Parathyroid adenoma (tissue), 2 donors: ENCODE results near the gene DNAH2.

Experiments used
- H2AFZ ChIP-seq: fragments of 300-600 bp; sonication (generic); one replicate; pipeline ENCODE4 v1.7.0; 2017; ENCODE audit warnings: antibody characterized with exemption, mild to moderate bottlenecking
- H3K27ac ChIP-seq: fragments of 300-600 bp; sonication (generic); one replicate; pipeline ENCODE4 v1.7.0; 2017
- H3K27me3 ChIP-seq: fragments of 300-600 bp; sonication (generic); one replicate; pipeline ENCODE4 v1.7.0; 2017; ENCODE audit warnings: low read length; ENCODE audit not compliant: control insufficient read depth, insufficient read depth
- H3K36me3 ChIP-seq: fragments of 300-600 bp; sonication (generic); one replicate; pipeline ENCODE4 v1.7.0; 2017; ENCODE audit warnings: low read length; ENCODE audit not compliant: control insufficient read depth, insufficient read depth
- H3K4me1 ChIP-seq: fragments of 300-600 bp; sonication (generic); one replicate; pipeline ENCODE4 v1.7.0; 2017; ENCODE audit warnings: control low read depth
- H3K4me2 ChIP-seq: fragments of 300-600 bp; sonication (generic); one replicate; pipeline ENCODE4 v1.7.0; 2017; ENCODE audit warnings: low read length
- H3K4me3 ChIP-seq: fragments of 300-600 bp; sonication (generic); one replicate; pipeline ENCODE4 v1.7.0; 2017; ENCODE audit warnings: low read depth, low read length
- H3K79me2 ChIP-seq: fragments of 300-600 bp; sonication (generic); one replicate; pipeline ENCODE4 v1.7.0; 2017; ENCODE audit warnings: control low read depth
- H3K9ac ChIP-seq: fragments of 300-600 bp; sonication (generic); one replicate; pipeline ENCODE4 v1.7.0; 2017; ENCODE audit warnings: mild to moderate bottlenecking
- H3K9me3 ChIP-seq: fragments of 300-600 bp; sonication (generic); one replicate; pipeline ENCODE4 v1.7.0; 2017; ENCODE audit warnings: low read length; ENCODE audit not compliant: control insufficient read depth
- CTCF ChIP-seq: fragments of 300-600 bp; sonication (generic); IDR thresholded peaks from one replicate; pipeline ENCODE4 v1.7.0; 2017; ENCODE audit warnings: antibody characterized with exemption, mild to moderate bottlenecking
- donor health status: primary hyperparathyroidism.

DNAH2 gene

DNA sequence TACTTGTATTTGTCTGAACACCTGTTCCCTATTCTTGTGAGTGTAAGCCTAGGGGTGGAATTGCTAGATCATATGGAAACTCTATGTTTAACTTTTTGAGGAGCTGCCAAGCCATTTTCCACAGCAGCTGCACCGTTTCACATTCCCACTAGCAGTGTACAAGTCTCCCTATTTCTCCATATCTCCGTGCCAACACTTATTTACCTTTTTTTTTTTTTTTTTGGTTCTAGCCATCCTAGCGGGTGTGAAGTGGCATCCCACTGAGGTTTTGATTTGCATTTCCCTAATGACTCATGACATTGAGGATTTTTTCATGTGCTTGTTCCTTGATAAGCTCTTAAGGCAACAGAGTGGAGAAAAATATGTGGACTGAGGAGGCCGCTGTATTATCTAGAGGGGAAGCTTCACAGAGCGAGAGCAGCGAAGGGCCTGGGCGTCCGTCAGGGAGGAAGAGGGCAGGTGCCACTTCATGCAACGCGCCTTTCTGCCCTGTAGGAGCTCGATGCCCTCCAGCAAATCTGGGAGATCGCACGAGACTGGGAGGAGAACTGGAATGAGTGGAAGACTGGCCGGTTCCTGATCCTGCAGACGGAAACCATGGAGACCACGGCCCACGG lies 50.0 kb downstream of the DNAH2 start:
- H3K4me1 ChIP-seq: no peaks in the 10 kb centered on the region
- no peak overlapping the region for H3K27ac ChIP-seq
- no peak overlapping the region for H3K4me2 ChIP-seq
- H3K27me3 ChIP-seq: no peaks in the 10 kb centered on the region
- no peak for TF ChIP-seq CTCF
- H3K36me3 ChIP-seq: no peaks in the 10 kb centered on the region
- no peaks in the 10 kb centered on the region for H3K9me3 ChIP-seq
- no peaks in the 10 kb centered on the region for H3K79me2 ChIP-seq
- H3K4me3 ChIP-seq: no peak overlapping the region
- no peak overlapping the region for H2AFZ ChIP-seq
- no peak overlapping the region for H3K9ac ChIP-seq

DNA sequence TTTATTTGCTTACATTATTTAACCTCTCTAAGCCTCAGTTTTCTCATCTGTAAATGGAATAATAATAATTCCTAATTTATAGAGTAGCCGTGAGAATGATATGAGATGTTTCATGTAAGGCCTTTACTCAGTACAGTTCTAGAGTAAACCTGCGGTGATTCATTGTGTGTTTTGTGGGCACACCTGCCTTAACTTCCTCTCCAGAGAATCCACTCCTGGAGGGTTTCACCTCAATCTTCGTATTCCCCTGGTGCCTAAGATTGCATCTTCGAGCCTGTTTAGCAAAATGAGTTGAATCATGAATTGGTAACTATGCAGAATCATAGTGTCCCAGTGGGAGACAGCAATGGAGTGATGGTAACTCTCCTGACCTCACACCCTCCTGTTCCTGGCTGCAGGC lies 52.3 kb downstream of the DNAH2 start:
- Histone ChIP-seq H3K4me2 (no peak overlapping the region), H2AFZ (no peak overlapping the region), H3K79me2 (no peaks in the 10 kb centered on the region), H3K4me1 (no peaks in the 10 kb centered on the region), H3K9me3 (no peaks in the 10 kb centered on the region), H3K9ac (no peak overlapping the region), H3K27me3 (no peaks in the 10 kb centered on the region), H3K36me3 (no peaks in the 10 kb centered on the region), H3K27ac (no peak overlapping the region), H3K4me3 (no peak overlapping the region)
- TF ChIP-seq CTCF: no peak

- no peaks in the 10 kb centered on the region for H3K4me1 ChIP-seq
- H3K4me2 ChIP-seq: no peak overlapping the region
- no peak overlapping the region for H3K4me3 ChIP-seq
- H3K79me2 ChIP-seq: no peaks in the 10 kb centered on the region
- H3K9me3 ChIP-seq: no peaks in the 10 kb centered on the region
- H3K36me3 ChIP-seq: no peaks in the 10 kb centered on the region
- no peaks in the 10 kb centered on the region for H3K27me3 ChIP-seq
- H2AFZ ChIP-seq: no peak overlapping the region
- no peak for TF ChIP-seq CTCF
- no peak overlapping the region for H3K27ac ChIP-seq
- no peak overlapping the region for H3K9ac ChIP-seq
Observed at GRCh38 chr17:7774055-7774521, 56.5 kb downstream of the DNAH2 start.

- Histone ChIP-seq H3K27me3 (no peaks in the 10 kb centered on the region), H3K4me2 (no peak overlapping the region), H2AFZ (no peak overlapping the region), H3K4me1 (no peaks in the 10 kb centered on the region), H3K9ac (no peak overlapping the region), H3K27ac (no peak overlapping the region), H3K79me2 (no peaks in the 10 kb centered on the region), H3K4me3 (no peak overlapping the region), H3K36me3 (no peaks in the 10 kb centered on the region), H3K9me3 (no peaks in the 10 kb centered on the region)
- no peak for TF ChIP-seq CTCF
Observed at GRCh38 chr17:7775051-7775450, 57.5 kb downstream of the DNAH2 start.

- Histone ChIP-seq H3K9ac (no peak overlapping the region), H2AFZ (no peak overlapping the region), H3K4me3 (no peak overlapping the region), H3K9me3 (no peaks in the 10 kb centered on the region), H3K4me1 (peaks cover 5% of the 10 kb centered on the region), H3K79me2 (no peaks in the 10 kb centered on the region), H3K27me3 (no peaks in the 10 kb centered on the region), H3K36me3 (no peaks in the 10 kb centered on the region), H3K4me2 (no peak overlapping the region), H3K27ac (no peak overlapping the region)
- no peak for TF ChIP-seq CTCF
Observed at GRCh38 chr17:7777017-7777416, 59.5 kb downstream of the DNAH2 start.
